GM12873 (cell line): ENCODE results near the gene GOSR2.

ENCODE experiments used
- TF ChIP-seq, protein P1 (sequence below): IDR thresholded peaks from 2 replicates; pipeline ENCODE4 v1.5.1; 2012; ENCODE audit warnings: low read depth, mild to moderate bottlenecking, moderate library complexity, low read length, control low read depth; ENCODE audit not compliant: insufficient read depth; ENCODE audit errors: missing control alignments

Gene GOSR2

DNA sequence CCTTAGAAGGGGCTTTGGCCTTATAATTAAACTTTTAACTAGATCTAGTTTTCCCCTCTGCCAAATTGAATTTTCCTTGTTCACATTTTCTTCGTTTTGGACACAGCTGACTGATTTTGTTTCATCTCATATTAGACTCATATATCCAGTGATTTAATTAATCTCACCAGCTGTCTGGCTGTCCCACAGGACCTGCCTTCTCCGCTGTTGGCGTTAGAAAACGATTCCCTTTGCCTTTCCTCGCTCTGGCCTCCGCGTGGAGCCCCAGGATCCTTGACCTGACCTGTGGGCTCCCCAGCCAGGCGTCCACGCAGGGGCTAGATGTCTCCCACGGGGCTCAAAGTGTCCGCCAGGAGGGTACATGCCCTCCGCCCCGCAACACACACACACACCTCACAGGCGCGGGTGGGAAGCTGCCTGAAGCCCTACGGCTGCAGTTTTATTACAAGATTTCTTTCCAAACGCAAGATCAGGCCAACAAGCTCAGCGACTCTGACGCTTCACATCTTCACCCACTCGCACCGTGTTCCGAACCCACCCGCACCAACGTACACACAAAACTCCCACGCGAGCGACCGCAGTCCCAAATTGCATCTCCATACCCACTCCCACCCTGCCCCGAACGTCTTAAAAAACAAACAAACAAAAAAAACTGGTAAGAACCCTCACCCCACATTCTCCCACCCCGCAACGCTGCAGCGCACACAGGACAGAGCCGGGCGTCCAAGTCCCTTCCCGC lies 55.0 kb downstream of the GOSR2 start:
- TF ChIP-seq, protein P1, sequence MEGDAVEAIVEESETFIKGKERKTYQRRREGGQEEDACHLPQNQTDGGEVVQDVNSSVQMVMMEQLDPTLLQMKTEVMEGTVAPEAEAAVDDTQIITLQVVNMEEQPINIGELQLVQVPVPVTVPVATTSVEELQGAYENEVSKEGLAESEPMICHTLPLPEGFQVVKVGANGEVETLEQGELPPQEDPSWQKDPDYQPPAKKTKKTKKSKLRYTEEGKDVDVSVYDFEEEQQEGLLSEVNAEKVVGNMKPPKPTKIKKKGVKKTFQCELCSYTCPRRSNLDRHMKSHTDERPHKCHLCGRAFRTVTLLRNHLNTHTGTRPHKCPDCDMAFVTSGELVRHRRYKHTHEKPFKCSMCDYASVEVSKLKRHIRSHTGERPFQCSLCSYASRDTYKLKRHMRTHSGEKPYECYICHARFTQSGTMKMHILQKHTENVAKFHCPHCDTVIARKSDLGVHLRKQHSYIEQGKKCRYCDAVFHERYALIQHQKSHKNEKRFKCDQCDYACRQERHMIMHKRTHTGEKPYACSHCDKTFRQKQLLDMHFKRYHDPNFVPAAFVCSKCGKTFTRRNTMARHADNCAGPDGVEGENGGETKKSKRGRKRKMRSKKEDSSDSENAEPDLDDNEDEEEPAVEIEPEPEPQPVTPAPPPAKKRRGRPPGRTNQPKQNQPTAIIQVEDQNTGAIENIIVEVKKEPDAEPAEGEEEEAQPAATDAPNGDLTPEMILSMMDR, result no peak

DNA sequence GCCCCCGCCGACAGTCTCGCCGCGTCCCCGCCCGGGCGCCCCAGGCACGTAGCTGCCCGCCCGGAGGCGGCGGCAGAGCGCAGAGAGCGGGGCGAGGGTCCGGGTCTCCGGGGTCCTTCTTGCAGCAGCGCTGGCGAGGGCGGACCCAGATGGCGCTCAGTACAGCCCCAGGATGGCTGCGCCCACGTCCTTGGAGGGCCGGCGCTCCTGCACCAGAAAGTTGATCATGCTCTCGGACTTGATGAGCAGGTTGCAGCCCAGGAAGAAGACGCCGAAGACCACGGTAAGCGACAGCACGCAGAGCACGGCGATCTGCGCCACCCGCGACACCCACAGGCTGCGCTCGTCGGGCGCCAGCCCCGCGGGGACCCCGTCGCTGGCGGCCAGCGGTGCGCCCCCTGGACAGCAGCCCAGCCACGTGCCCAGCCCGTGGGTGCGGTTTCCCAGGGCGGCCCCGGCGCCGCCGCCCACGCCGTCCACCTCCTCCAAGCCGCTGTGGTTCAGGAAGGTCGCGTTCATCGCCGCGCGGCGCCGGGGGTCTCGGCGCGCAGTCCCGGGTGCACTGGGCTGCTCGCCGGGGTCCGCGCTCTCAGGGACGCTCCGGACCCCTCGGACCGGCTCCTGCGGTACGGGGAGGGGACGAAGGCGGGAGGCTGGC lies 55.7 kb downstream of the GOSR2 start:
- TF ChIP-seq, protein P1, result no peak

DNA sequence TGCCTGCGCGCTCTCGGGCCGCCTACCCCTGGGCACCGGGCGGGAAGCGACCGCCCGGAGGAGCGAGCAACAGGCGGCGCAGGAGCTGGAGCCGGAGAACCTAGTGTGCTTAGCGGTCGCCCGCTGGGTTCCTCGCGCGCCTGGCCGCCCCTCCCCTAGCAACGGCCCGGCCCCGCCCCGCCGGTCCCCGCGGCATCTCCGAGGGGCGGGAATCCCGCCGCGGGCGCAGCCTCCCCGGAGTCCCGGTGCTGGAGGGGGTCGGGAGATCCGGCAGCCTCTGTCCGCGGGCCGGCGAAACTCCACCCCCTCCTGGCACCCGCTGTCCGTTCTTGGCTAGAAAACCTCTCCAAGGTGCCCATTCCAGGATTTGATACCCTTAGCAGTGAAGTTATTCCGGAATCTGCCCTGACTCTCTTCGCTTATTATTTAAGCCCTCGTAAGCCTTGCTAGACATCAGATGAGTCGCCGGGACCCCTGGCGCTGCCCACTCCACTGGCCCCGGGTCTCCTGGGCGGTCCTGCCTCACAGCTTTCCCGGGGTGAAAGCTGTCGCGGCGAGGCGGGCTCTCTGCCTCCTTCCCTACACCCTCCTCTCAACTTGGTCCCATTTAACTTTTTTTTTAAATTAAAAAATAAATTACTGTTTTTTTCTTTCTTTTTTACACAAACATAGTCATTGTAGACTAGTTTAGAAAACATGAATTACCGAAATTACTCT lies 56.3 kb downstream of the GOSR2 start, which contains the start of gene RPRML:
TSS of gene RPRML (minus strand) at position 107 of the 717 bp plus-strand sequence. CDS start 246 bp downstream, outside the sequence.
- TF ChIP-seq, protein P1, result no peak

DNA sequence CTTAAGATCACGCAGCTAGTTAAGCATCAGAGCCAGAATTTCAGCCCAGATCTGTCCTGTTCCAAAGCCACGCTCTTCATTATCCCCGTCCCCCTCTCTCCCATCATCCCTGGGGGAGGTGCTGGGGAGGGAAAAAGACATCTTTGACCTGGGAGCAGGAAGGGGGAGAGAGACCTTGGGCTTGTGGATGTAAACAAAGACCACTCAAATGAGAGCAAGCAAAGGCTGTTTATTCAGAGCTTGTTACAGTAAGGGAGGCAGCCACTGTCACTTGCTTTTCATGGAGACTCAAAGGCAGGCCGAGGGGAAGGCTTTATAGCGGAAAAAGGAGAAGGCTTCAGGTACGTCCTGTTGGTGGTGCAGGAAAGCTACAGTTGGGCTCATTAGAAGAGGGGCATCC lies 59.6 kb downstream of the GOSR2 start:
- TF ChIP-seq, protein P1, result no peak

DNA sequence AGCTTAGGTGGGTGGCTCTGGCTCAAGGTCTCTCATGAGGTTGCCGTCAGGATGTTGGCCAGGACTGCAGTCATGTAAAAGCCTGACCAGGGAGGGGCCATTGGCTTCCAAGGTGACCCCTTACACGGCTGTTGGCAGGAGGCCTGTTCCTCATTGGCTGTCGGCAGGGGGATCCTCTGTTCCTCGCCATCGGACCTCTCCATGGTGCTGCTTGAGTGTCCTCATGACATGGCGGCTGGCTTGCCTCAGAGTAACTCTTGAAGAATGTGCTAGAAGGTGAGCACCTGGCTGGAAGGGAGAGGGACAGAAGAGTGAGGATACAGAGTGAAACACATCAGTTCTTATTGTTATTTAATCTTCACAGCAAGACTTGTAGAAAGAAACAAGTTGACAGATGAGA lies 60.8 kb downstream of the GOSR2 start:
- TF ChIP-seq, protein P1, result no peak

DNA sequence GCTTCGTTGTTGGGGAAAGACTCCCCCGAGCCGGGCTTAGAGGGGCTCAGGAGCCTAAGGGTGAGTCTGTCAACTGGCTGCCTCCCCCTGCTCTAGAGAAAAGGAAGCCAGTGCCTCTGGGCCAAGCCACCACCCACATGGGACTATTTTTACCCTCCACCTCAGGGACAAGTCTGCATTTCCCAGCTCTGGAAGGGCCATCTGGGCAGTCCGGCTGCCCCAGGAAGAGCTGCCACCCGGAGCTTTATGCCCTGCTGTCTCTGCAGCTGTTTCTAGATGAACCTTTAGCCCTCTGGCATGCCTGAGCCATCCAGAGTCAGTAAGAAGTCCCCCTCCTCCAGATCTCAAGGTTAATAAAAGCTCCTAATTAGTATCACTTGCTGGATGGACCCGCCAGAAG lies 61.4 kb downstream of the GOSR2 start:
- TF ChIP-seq, protein P1, result no peak

DNA sequence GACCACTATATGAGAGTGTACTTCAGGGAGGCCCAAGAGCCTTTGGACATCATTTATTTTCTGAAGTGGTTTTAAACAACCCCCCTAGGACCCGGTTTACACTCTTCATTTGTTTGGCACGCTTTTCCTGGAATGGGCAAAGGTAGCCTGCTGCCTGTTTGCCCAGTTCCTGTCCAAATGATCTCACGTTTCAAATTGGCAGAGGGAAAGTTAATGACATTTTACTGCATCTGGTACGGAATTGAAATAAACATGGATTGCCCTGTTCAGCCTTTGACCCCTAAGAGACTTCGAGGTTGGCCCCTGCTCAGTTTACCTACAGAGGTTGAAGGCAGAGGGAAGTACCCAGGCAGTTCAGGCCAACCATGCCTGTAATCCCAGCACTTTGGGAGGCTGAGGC lies 61.9 kb downstream of the GOSR2 start:
- TF ChIP-seq, protein P1, result no peak
